ENCODE results near the gene TMCO4. TPM values are rescaled to one million over a fixed set of nuclear protein-coding genes. Genes with fewer than 3 reads are reported as not detected.
"Not testable (repeated sequence)": the region's sequence is repeated elsewhere in the genome, so short reads cannot be mapped to it uniquely, and the experiment has no call there.

TMCO4 gene
- 6.1 TPM for total RNA-seq

DNA sequence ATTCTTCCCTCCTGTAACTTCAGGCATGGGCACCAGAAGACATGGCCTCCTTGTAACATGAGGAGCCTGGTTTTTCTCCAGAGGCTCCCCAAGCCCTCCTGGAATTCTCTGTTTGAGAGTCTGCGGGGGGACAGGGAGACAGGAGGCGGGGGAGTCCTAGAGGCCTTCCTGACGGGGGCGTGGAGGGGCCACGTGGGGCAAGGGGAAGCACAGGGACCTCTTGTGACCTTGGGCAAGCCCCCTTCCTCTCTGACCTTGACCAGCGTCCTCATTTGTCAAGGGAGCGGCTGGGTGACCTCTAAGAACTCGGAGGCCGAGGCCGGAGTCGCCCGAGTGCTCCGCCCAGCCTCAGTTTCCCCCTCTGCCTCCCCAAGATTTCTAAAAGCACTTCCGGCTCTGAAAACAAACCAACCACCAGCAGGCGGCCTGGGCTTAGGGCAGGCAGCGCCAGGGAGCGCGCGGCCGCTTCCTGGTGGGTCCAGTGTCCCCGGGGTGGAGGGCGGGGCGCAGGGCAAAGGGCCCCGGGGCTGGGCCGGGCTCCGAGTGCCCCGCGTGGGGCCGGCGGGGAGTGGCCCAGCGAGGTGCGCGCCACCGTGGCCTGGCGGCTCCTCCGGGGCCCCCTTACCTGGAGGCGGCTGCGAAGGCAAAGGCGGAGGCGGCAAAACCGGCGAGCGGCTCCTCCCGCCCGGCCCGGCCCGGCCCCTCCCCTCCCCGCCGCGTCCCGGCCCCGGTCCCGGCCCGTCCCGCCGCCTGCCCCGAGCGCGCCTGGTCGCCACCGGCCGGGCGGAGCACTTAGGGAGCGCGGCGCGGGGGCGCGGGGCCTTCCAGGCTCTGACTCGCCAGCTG is at the start of gene TMCO4:
TMCO4 (minus strand) TSS at position 687 of the 846 bp plus-strand sequence. CDS start 19,158 bp downstream, outside the sequence.
- DNase-seq: no peak

DNA sequence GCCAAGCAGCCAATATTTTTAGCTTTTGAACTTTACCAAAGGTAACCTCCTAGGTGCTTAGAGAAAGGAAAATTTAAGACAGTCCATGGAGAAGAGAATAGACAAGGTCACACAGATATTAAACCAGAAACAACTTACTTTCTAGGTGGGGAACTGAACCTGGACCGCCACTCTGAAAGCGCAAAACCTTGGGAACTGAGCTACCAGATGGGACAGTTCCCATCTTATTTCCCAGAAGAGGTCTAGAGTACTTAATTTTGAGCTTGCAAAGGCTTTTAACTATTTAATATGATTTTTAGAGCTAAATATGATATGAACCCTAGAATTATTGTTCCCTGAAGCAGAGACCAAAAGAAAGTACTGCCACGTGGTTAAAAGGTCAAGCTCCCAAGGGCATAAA is 49.6 kb upstream of the TMCO4 start:
- DNase-seq: not testable (repeated sequence)

DNA sequence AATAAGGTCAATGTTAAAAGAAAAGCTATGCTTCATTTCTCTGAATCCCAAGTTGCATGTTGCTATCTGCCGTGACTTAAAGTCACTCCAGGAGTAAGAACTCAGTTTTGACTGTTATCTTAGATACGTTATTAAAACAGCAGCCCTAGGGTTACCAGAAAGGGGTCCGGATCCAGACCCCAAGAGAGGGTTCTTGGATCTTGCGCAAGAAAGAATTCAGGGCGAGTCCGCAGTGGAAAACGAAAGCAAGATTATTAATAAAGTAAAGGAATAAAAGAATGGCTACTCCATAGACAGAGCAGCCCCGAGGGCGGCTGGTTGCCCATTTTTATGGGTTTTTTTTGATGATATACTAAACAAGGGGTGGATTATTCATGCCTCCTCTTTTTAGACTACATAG is 47.6 kb upstream of the TMCO4 start:
- DNase-seq: not testable (repeated sequence)

DNA sequence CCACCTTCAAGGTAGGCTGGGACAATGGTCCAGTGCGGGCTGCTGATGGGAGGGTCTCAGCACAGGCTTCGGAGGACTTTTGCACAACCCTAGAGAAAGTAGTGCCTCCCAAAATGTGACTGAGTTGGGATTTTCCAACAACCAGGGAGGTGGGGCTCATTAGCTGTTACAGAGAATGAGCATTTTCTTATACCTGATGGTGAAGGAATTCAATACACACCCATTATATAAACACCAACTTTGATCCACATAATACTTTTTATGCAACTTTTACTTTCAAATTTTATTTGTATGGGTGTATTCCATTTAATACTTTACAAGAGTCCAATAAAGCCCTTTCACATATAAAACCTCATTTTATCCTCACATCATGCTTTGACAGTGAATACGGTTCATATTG is 46.6 kb upstream of the TMCO4 start:
- DNase-seq: no peak

DNA sequence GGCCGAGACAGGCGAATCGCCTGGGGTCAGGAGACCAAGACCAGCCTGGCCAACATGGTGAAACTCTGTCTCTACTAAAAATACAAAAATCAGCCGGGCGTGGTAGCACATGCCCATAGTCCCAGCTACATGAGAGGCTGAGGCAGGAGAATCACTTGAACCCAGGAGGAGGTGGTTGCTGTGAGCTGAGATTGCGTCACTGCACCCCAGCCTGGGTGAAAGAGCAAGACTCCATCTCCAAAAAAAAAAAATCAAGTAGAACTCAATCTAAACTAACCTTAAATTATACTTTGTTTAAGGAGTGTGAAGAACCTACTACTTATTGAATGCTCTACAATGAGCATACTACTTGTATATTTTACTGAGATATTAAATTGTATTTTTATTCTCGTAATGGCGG is 45.8 kb upstream of the TMCO4 start:
- no peak for DNase-seq

DNA sequence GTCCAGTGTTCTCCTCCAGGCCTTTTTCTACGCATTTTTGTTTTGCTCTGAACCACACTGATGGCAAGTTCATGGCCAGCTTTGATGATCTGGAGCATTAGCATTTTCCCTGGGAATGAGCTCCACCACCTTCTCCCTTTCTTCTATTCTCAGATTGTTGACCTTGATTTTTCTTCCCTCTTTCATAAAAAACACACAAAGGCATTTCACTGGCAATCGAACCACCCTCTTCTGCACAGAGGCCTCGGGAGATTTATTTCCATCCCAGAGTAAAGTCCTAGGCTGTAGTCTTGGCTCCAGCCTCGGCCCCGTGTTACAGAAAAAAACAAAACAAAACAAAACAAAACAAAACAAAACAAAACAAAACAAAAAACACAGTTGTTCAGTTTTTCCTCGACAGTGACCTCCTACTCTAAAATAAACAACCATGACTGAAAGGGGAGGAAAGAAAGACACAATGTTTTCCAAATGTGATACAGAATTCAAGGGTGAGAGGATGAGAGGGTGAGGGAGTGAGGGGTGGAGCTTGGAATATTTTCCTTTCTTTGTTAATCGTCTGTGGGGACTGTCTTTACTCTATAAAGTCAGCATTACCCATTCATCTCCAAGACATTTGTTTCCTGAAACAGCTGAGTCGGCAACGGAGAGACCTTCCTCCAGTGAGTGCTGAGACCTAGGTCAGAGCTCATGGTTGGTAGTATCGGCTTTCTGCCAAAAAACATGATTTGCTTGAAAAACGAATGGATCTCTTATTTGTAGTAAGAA is 45.2 kb upstream of the TMCO4 start:
- peak; percentile 9 for DNase-seq

DNA sequence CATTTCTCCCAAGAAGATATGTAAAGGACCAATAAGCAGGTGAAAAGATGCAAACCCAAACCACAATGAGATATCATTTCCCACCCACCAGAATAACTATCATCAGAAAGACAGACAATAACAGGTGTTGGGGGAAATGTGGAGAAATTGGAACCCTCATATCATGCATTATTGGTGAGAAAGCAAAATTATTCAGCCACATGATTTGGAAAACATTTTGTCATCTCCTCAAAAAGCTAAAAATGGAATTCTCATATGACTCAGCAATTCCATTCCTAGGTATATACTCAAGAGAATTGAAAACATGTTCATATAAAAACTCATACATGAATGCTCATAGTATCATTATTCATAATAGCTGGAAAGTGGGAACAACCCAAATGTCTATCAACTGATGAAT is 40.5 kb upstream of the TMCO4 start:
- no peak for DNase-seq

DNA sequence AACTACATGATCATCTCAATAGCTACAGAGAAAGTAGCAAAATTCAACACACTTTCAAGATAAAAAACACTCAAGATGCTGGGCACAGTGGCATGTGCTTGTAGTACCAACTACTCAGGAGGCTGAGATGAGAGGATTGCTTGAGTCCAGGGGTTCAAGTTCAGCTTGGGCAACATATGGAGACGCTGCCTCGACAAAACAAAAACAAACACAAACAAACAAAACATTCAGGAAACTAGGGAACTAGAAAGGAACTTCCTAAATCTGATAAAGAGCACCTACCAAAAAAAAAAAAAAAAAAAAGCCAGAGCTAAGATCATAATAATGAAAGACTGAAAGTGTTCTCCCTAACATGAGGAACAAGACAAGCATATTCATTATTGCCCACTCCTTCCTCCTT is 38.1 kb upstream of the TMCO4 start:
- DNase-seq: no peak

DNA sequence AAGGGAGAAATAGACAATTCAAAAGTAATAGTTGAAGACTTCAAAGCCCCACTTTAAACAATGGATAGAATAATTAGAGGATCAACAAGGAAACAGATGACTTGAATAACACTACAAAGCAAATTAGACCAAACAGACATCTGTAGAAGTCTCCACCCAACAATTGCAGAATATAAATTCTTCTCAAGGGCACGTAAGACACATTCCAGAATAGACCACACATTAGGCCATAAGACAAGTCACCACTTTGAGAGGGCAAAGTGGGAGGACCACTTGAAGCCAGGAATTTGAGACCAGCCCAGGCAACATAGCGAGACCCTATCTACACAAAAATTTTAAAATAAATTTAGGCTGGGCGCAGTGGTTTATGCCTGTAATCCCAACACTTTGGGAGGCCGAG is 35.9 kb upstream of the TMCO4 start:
- peak; percentile 17 for DNase-seq

DNA sequence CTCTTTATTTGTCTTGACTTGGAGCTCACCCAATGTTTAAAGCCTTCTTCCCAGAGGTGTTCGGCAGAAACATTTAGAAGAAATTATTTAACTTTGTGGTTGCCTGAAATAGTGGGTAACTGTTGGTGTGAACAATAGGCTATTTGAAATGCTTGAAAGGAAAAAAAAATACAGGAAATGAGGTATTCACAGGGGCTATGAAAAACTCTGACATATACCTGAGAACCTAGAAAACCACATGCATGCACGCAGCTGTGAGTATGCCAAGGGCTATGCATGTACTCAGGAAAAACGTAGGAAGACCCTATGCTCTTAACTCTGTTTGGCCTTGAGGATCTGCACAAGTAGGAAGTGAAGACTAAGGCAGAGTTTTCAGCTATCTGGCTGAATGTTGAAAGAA is 31.7 kb upstream of the TMCO4 start:
- no peak for DNase-seq

DNA sequence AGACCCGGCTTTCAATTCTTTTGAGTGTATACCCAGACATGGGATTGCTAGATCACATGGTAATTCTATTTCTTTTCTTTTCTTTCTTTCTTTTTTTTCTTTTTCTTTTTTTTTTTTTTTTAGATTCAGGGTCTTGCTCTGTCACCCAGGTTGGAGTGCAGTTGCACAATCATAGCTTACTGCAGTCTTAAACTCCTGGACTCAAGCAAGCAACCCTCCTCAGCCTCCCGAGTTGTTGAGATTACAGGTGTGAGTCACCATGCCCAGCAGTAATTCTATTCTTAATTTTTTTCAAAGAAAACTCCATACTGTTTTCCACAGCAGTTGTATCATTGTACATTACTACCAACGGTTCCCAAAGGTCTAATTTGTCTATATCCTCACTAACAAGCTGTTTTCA is 28.8 kb upstream of the TMCO4 start:
- DNase-seq: no peak

DNA sequence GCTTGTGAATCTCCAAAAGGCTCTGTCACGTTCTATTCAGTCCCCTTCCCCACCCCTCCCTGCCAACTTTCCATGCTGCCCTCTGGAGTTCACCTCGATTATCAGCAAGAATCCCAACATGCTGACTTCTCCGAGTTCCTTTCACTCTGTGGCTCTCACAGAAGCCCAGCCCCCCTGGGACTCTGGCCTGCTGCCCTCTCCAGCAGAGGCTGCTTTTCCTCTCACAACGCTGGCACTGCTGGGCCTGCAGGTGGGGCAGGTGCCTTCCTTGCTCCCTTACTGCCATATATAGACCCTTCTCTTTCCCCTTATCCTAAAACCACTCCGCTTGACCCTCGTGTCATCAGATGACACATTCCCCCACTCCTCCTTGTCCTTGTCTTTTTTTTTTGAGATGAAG is 25.6 kb upstream of the TMCO4 start:
- DNase-seq: no peak

DNA sequence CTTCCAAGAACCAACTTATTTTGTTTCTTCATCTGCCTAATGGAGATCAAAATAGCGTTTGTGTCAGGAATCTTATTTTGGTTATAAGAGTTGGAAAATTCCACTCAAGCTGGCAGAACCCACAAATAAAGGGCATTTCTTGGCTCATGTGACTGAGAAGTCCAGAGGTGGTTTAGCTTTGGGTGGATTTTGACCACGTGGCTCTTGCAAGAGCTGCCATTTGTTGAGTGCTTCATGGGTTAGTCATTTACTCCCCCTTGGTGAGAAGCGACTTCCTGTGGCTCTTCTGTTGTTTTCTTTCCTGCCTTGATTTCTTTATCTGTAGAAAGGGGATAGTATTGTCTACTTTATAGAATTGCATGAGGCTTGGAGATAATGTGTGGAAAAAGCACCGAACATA is 24.8 kb upstream of the TMCO4 start:
- DNase-seq: no peak

DNA sequence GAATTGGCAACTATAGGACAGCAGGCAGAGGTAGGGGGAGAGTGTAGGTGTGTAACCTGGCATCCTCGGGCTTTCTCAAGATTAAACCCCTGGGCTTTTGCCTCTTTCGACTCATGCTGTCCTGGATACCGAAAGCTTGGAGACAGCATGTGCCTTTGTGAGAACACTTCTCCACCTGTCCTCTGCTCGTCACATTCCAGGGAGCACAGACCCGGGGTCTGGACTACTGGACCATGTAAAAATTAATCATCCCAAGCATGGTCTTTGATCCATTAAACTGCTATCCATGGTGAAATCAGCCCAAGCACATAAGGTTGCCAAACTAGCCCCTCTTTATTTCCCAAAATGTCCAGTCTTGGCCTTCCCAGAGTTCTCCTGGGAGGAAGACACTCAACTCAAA is 24.3 kb upstream of the TMCO4 start:
- DNase-seq: no peak

DNA sequence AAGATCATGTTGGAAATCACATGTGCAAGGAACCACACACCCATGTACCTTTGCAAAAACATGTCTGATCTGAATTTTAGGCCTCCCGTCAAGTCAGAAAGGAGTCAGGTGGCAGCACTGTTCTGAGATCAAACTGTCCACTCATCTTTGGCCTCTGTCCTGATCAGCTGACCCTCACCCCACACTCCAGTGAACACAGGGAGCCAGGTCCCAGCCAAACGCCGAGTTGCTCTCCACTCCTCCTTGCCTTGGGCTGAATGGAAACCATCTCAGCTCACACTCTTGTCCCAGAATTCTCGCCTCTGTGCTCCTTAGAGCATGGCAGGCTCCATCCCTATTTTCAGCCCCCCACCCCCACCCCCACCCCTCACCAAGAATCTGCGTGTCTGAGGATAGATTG is 20.0 kb upstream of the TMCO4 start:
- DNase-seq: no peak

DNA sequence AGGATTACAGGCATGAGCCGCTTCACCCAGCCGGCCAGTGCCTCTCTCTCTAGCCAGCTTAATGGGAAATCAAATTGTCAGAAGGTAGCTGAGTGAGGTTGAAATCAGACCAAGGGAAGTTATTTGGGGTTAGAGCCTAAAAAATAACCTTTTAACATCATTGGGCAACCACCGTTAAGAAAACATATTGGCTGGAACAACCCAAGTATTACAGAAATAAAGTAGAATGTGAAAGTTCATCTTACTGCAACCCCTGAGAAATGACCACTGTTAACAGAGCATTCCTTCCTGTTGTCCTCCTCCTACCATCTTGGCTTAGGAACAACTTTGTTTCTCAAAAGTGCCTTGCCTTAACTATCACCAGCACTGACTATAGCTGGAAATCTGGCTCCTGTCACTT is 18.6 kb upstream of the TMCO4 start:
- no peak for DNase-seq

DNA sequence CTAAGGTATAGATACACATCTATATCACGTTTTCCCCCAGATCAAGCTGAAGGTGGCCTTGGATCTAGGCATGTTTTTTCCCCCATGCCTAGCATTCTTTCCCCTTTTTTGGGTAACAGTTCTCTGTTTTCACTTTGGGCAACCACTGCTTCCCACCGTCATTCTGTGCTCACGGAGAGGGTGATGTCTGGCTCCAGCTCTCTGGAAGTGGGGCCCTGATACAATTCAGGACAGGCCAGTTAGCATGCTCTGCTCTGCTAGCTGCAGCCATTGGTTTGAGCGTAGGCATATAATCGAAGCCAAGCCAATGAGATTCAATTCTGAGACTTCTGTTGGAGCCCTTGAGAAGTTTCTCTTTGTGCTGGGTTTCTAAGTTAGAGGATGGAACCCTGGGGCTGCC is 17.4 kb upstream of the TMCO4 start:
- DNase-seq: no peak

DNA sequence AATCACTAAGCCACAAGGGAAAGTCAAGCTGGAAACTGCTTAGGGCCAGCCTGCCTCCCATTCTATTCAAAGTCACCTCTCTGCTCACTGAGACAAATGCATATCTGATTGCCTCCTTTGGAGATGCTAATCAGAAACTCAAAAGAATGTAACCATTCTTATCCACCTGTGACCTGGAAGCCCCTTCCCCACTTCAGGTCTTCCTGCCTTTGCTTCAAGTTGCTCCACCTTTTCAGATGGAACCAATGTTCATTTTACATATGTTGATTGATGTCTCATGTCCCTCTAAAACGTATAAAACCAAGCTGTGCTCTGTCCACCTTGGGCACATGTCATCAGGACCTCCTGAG is 17.0 kb upstream of the TMCO4 start:
- not testable (repeated sequence) for DNase-seq

DNA sequence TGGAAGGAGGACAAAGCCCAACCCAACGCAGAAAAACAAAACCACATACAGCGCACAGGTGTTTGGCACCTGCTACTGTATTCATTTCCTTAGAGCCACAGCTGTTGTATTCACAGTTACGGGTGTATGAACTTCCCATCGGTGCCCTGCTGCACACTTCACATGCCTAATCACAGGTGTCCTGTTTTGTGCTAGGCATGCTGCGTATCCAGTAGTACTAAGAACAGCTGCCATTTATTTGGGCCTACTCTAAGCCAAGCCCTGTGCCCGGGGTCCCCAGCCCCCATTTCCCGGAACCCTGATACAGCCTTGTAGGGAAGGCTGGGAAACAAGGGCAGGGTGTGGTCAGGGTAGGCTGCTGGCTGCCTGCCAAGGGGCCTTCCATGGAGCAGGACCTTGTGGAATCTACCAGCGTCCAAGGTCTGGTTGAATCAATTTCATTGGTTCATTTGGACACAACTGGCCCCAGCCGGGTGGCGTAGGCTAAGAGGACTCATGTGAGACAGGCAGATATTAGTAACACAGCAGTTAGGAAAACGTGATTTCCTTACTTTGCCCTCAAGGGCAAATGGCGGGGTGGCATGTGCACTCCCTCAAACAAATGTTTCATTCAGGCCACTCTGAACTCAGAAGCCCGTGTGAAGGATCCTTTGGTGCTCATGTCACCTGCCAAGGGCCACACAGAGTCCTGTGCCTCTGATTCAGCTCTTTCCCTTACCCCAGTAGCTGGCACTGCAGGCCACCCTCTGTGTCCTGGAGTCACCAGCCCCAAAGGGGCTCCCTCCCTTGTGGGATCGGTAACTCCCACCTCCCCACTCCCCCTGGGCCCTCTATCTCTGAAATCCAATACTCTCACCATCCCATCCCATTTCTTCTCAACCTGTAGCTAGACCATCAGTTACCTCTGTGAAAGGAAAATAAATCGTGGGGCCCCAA is 16.4 kb upstream of the TMCO4 start:
- no peak for DNase-seq

DNA sequence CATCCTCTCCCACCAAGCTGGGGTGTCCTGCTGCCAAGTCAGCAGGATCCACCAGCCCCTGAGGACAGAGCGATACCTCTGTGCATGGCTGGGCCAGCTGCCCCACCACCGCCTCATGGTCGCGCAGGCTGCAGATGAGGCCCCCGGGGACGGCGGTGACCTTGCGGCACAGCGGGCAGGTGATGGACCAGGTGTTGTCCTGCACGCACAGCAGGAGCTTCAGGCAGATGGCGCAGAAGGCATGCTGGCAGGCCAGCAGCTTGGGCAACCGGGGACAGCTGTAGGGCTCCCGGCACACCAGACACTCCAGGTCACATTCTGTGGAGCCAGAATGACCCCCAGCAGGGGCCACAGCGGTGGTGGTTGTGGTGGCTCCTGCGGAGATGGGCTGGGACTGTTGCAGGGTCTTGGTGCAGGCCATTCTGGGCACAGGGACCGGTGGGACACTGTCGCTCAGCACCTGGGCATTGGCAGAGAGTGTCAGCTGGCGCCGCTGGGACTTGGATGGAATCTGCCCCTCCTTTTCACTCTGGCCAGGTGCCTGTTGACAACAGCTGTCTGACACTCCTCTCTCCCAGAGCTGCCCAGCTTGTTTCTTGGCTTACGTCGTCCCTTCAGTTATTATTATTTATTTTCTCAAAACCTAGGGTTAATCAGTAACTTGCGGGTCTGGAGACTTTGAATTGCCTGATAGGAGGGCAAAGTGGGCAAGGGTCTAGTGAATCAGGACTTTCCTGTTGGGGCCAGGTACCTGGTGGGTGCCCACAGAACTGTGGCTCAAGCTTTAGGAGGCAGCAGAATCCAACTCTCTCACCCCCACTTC is 15.2 kb upstream of the TMCO4 start, which contains the start of gene RNF186:
RNF186 (minus strand) TSS at position 603 of the 823 bp plus-strand sequence; CDS start at position 421, 182 bp downstream.
- no peak for DNase-seq

DNA sequence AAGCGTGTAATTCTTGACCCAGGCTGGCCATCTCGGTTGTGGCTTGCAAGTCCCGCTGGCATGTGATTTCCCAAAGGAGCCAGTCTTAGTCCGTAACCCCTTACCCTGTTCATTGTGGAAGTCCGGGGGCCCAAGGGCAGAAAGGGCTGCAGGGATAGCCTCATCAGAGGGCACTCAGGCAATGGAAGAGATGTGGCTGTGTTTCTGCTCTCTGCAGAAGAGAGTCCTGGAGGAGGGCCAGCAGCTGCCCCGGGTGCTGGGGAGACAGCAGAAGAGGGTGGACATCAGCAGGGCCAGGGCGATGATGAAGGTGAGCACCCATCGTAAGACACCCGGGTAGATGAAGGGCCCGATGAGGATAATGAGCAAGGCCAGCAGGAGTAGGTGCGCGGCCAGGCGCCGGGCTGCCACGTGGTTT is 14.5 kb upstream of the TMCO4 start:
- no peak for DNase-seq

DNA sequence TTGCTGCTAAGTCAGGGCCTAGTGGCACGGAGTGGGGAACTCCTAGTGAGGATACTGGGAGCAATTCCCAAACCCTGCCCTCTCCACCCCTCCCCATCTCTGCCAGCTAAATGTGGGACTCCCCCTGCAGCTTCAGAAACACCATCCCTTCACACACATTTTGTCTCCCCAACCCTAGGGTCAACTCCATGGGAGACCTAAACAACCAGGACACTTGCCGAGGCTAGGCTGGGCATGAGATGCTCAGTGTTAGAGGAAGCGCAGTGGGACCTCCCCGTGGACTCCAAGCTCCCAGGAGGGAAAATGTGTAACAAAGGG is 13.9 kb upstream of the TMCO4 start:
- DNase-seq: no peak

All from skin of body (tissue), 2 donors.